Prostate gland (tissue), 2 donors: ENCODE data around the gene MKRN2. TPM values are rescaled to one million over a fixed set of nuclear protein-coding genes. Genes with fewer than 3 reads are reported as not detected.
"Not testable (repeated sequence)": the region's sequence is repeated elsewhere in the genome, so short reads cannot be mapped to it uniquely, and the experiment has no call there.

Experiments used
- DNase-seq: peaks from one replicate; pipeline ENCODE4 v3.0.0-alpha.2; 2019; ENCODE audit warnings: low spot score
- H3K27ac ChIP-seq, 2 donors: fragments of 200-600 bp; sonication (generic); 2 replicates each; pipeline ENCODE4 v1.5.1; 2017 to 2019
- H3K27me3 ChIP-seq: fragments of 200-600 bp; sonication (generic); replicated peaks from 2 replicates; pipeline ENCODE4 v1.5.1; 2019; ENCODE audit not compliant: insufficient read depth
- H3K36me3 ChIP-seq, 2 donors: fragments of 200-600 bp; sonication (generic); 1 replicate in 1 of 2; 2 replicates in 1 of 2; pipeline versions ENCODE4 v1.5.1 to v1.8.1; 2017 to 2019
- H3K4me1 ChIP-seq: fragments of 200-600 bp; sonication (generic); replicated peaks from 2 replicates; pipeline ENCODE4 v1.5.1; 2019
- H3K4me3 ChIP-seq, 2 donors: fragments of 200-600 bp; sonication (generic); 2 replicates each; pipeline ENCODE4 v1.5.1; 2017 to 2019
- H3K9me3 ChIP-seq: fragments of 200-600 bp; sonication (generic); 2 replicates; pipeline ENCODE4 v1.5.1; 2017
- CTCF ChIP-seq, 4 experiments: fragments of 200-600 bp in 2 of 4; fragments of 450-650 bp in 2 of 4; sonication (generic) in 2 of 4; IDR thresholded peaks; 1 replicate in 3 of 4; 2 replicates in 1 of 4; pipeline ENCODE4 v1.5.1; 2016 to 2019; ENCODE audit warnings: antibody characterized with exemption in 4 of 4, mild to moderate bottlenecking in 2 of 4, moderate library complexity in 2 of 4
- POLR2A ChIP-seq: fragments of 450-650 bp; IDR thresholded peaks from one replicate; pipeline ENCODE4 v1.6.1; 2016; ENCODE audit warnings: antibody characterized with exemption, mild to moderate bottlenecking
- POLR2AphosphoS5 ChIP-seq: sonication (generic); formaldehyde crosslinking; IDR thresholded peaks from one replicate; pipeline ENCODE4 v1.6.1; 2017; ENCODE audit warnings: antibody characterized with exemption
- WGBS: methylation state at CpG from one replicate; pipeline ENCODE4 v1.1.5; 2018; 5-methylcytosine and 5-hydroxymethylcytosine counted together
- intact Hi-C: fragments of 100-400 bp; cut with DNase I; formaldehyde crosslinking; loops from one replicate; pipeline ENCODE4 v1.14.2; 2022
- total RNA-seq, 2 donors: library from RNA; depleted of rRNA; stranded (reverse); fragments of >200 nt; gene quantifications; one replicate each; pipeline ENCODE4 v1.1.0, GENCODE V29; 2016

Gene MKRN2
- total RNA-seq, 2 donors from 2014 or later = 22.2 to 54.5 TPM

DNA sequence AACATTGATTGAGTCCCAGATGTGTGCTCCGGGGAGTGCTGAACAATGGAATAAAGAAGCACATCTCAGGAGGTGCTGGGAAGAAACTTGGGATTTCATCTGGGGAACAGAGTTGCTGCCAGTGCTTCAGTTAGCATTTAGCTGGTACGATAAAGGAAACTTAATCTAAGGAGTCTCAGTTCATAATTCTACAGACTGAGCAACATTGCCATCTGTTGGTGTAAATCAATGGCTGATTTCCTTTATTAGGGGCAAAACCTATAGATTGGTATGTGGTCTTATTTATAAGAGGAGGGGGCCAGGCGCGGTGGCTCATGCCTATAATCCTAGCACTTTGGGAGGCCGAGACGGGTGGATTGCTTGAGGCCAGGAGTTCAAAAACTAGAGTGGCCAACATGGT, 20.5 kb upstream of the MKRN2 start:
- Histone ChIP-seq H3K27ac (no peak overlapping the region), H3K4me3 (no peak overlapping the region), H3K9me3 (no peaks in the 10 kb centered on the region), H3K36me3 (no peaks in the 10 kb centered on the region), H3K27me3 (no peaks in the 10 kb centered on the region), H3K4me1 (no peaks in the 10 kb centered on the region)
- WGBS = 88% methylated on average over 6 of the region's 6 CpGs
- no peak for DNase-seq
- intact Hi-C loops = no loop called here
- TF ChIP-seq POLR2AphosphoS5 = no peak
- TF ChIP-seq POLR2A = no peak
- no peak for TF ChIP-seq CTCF (IDR thresholded peaks at IDR 0.05)

DNA sequence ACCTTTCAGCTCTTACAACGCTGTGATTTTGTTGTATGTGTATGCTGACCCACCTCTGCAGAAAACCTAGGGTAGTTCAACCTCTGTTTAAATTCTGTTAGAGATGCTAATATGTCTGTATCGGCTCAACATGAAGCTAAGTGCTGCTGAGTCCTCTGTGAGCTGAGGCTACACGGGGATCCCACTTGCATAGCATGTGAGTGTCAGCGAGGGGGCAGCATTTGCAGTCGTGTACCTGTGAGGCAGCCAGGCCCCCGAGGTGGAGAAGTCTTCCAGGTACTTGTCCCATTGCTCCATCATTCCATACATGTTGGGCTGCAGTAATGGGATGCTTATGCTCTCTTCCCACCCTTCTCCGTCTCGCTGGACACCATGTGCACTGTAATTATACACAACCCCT, 15.3 kb upstream of the MKRN2 start:
- no peak overlapping the region for H3K4me3 ChIP-seq
- TF ChIP-seq POLR2AphosphoS5 (no peak), POLR2A (no peak), CTCF (IDR thresholded peaks at IDR 0.05) (peak in 1 of 4 experiments; percentile 13)
- WGBS = 72% methylated on average over 8 of the region's 8 CpGs
- intact Hi-C loops = no loop called here
- H3K27ac ChIP-seq = no peak overlapping the region
- DNase-seq = no peak
- H3K4me1 ChIP-seq = no peaks in the 10 kb centered on the region
- H3K36me3 ChIP-seq = no peaks in the 10 kb centered on the region
- no peaks in the 10 kb centered on the region for H3K27me3 ChIP-seq
- H3K9me3 ChIP-seq = no peaks in the 10 kb centered on the region

- H3K4me3 ChIP-seq, H3K9me3 ChIP-seq, H3K4me1 ChIP-seq, intact Hi-C loops, DNase-seq, H3K27me3 ChIP-seq, H3K27ac ChIP-seq, H3K36me3 ChIP-seq: not testable (repeated sequence)
- 92% methylated on average over 12 of the region's 12 CpGs for WGBS
Measured at GRCh38 chr3:12543497-12543896, 13.4 kb upstream of the MKRN2 start.

DNA sequence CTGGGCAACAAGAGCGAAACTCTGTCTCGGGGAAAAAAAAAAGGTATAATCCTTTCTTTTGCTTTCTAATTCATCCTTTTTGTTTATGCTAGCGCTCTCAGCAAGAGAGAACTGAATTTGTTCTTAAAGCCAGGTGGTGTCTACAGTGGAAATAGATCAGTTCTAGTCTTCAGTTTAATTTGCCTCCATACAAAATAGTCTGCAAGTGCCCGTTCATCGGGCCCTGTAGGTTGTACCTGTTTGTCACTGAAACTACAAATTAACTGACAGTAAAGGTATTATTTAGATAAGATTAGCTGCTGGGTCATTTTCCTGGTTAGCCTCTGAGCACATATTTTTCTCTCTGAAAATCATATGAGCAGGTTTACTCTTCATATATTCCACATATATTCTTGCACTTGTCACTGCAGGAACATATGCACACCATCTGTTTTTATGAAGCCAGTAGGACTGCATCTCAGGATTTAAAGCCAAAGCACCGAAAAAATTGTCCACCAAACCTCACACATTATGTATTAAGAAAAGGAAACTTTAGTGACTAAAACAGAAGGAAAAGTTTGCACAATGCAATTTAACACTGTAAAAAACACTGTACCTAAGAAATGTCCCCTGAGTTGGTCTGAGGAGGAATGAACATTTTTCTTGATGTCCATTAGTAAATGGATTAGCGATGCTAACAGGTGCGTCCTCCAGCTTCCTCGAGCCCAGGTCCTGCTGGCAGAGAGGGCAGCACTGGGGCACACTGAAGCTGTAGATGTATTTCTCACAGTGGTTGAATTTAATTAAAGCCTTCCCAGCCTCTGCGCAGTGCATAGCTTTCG, 12.0 kb upstream of the MKRN2 start:
- WGBS = 49% methylated on average over 11 of the region's 11 CpGs
- no peaks in the 10 kb centered on the region for H3K36me3 ChIP-seq
- H3K27me3 ChIP-seq = no peaks in the 10 kb centered on the region
- no peak overlapping the region for H3K27ac ChIP-seq
- H3K4me1 ChIP-seq = no peaks in the 10 kb centered on the region
- intact Hi-C loops = no loop called here
- peak overlapping the region in 1 of 2 donors; percentile 17 for H3K4me3 ChIP-seq
- H3K9me3 ChIP-seq = no peaks in the 10 kb centered on the region
- DNase-seq = no peak
- TF ChIP-seq POLR2A (no peak), POLR2AphosphoS5 (no peak), CTCF (IDR thresholded peaks at IDR 0.05) (no peak)

DNA sequence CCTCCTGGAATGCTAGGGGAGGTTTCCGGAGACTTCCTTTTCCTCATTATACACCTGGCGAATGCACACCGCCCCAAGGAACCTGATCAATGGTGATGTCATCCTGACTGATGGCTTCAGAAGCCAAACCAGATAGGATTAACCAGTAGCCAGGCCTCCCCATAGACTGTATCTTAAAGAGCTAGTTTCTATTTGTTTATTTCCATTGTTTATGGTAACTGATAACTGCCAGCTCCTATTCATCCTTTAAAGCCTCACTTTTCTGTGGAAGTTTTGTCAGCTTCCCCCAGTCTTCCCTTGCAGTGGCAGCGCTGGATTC, 11.5 kb upstream of the MKRN2 start, which contains the start of gene MKRN2OS:
MKRN2OS (minus strand) TSS at position 27 of the 319 bp plus-strand sequence. CDS start 35 bp downstream, outside the sequence.
- intact Hi-C loops = no loop called here
- Histone ChIP-seq H3K27me3 (no peaks in the 10 kb centered on the region), H3K4me1 (no peaks in the 10 kb centered on the region), H3K36me3 (no peaks in the 10 kb centered on the region), H3K27ac (no peak within 1 kb of the TSS), H3K4me3 (peak within 1 kb of the TSS in 1 of 2 donors; percentile 17), H3K9me3 (no peaks in the 10 kb centered on the region)
- 31% methylated on average over 4 of the region's 4 CpGs for WGBS
- no peak for TF ChIP-seq CTCF (IDR thresholded peaks at IDR 0.05)
- TF ChIP-seq POLR2AphosphoS5 = peak; percentile 35
- peak; percentile 39 for TF ChIP-seq POLR2A
- DNase-seq = peak; percentile 27
